CD14-positive monocyte (primary cell): ENCODE measurements around the gene FBL. TPM values are rescaled to one million over a fixed set of nuclear protein-coding genes. Genes with fewer than 3 reads are reported as not detected.

ENCODE experiments used
- DNase-seq, 3 donors: peaks; one replicate each; pipeline ENCODE4 v3.0.0-alpha.2; 2011 to 2022
- H2AFZ ChIP-seq: 2 replicates; pipeline ENCODE4 v1.6.0; 2012; ENCODE audit warnings: mild to moderate bottlenecking, low read depth, low read length, inconsistent platforms; ENCODE audit not compliant: insufficient read depth, poor library complexity, severe bottlenecking
- H3K27ac ChIP-seq, 2 donors: 1 replicate in 1 of 2; 2 replicates in 1 of 2; pipeline ENCODE4 v1.5.1; 2012 to 2013; ENCODE audit warnings: low read length in 2 of 2, control low read depth in 1 of 2, inconsistent platforms in 1 of 2, low read depth in 1 of 2, mild to moderate bottlenecking in 1 of 2
- H3K27me3 ChIP-seq, 2 donors: one replicate each; pipeline versions ENCODE4 v1.6.0 to v1.6.1; 2011 to 2013; ENCODE audit warnings: low read length in 2 of 2; ENCODE audit not compliant: control insufficient read depth in 2 of 2, insufficient read depth in 2 of 2
- H3K36me3 ChIP-seq, 2 donors: replicated peaks in 1 of 2; 1 replicate in 1 of 2; 2 replicates in 1 of 2; pipeline versions ENCODE4 v1.5.1 to v1.6.1; 2012 to 2013; ENCODE audit warnings: low read length in 2 of 2, control low read depth in 1 of 2, inconsistent platforms in 1 of 2, mild to moderate bottlenecking in 1 of 2; ENCODE audit not compliant: insufficient read depth in 2 of 2, control insufficient read depth in 1 of 2
- H3K4me1 ChIP-seq, 2 donors: 1 replicate in 1 of 2; 2 replicates in 1 of 2; pipeline versions ENCODE4 v1.5.1 to v1.6.1; 2012 to 2013; ENCODE audit warnings: low read length in 2 of 2, control low read depth in 1 of 2, inconsistent platforms in 1 of 2, mild to moderate bottlenecking in 1 of 2, moderate library complexity in 1 of 2; ENCODE audit not compliant: insufficient read depth in 2 of 2, control insufficient read depth in 1 of 2
- H3K4me2 ChIP-seq: replicated peaks from 2 replicates; pipeline ENCODE3; 2012; ENCODE audit warnings: low read length, moderate library complexity, mild to moderate bottlenecking; ENCODE audit not compliant: poor library complexity, severe bottlenecking; ENCODE audit errors: extremely low read depth
- H3K4me3 ChIP-seq, 3 experiments: fragments of 200-600 bp in 1 of 3; sonication (generic) in 1 of 3; replicated peaks in 1 of 3; 1 replicate in 2 of 3; 2 replicates in 1 of 3; pipeline ENCODE4 v1.5.1; 2011 to 2013; ENCODE audit warnings: low read length in 3 of 3, mild to moderate bottlenecking in 3 of 3, control low read depth in 2 of 3, low read depth in 2 of 3, inconsistent platforms in 1 of 3, moderate library complexity in 1 of 3
- H3K79me2 ChIP-seq: 2 replicates; pipeline ENCODE4 v1.6.0; 2012; ENCODE audit warnings: mild to moderate bottlenecking, control low read depth, inconsistent platforms, low read length, moderate library complexity; ENCODE audit not compliant: insufficient read depth
- H3K9ac ChIP-seq: 2 replicates; pipeline ENCODE4 v1.6.0; 2017; ENCODE audit warnings: low read length, mild to moderate bottlenecking; ENCODE audit not compliant: insufficient read depth, poor library complexity, severe bottlenecking
- H3K9me3 ChIP-seq, 2 donors: replicated peaks in 1 of 2; 1 replicate in 1 of 2; 2 replicates in 1 of 2; pipeline versions ENCODE4 v1.5.1 to v1.6.1; 2012 to 2013; ENCODE audit warnings: low read length in 2 of 2, control low read depth in 1 of 2; ENCODE audit not compliant: control insufficient read depth in 1 of 2, insufficient read depth in 1 of 2
- H4K20me1 ChIP-seq: 2 replicates; pipeline ENCODE4 v1.6.0; 2012; ENCODE audit warnings: mild to moderate bottlenecking, low read length, control low read depth, moderate library complexity; ENCODE audit not compliant: insufficient read depth
- H3K27ac Mint-ChIP-seq, 7 donors: one replicate each; pipeline ENCODE4 v1.8.0; 2020; ENCODE audit warnings: mild to moderate bottlenecking in 7 of 7, mixed read lengths in 7 of 7, moderate library complexity in 6 of 7, inconsistent platforms in 2 of 7
- H3K27me3 Mint-ChIP-seq, 3 donors: one replicate each; pipeline ENCODE4 v1.8.0; 2021 to 2022; ENCODE audit warnings: low read depth in 3 of 3, mild to moderate bottlenecking in 3 of 3, mixed read lengths in 3 of 3, moderate library complexity in 3 of 3, inconsistent platforms in 1 of 3
- H3K36me3 Mint-ChIP-seq, 2 donors: one replicate each; pipeline ENCODE4 v1.8.0; 2020; ENCODE audit warnings: mixed read lengths in 2 of 2, inconsistent platforms in 1 of 2, mild to moderate bottlenecking in 1 of 2
- H3K4me1 Mint-ChIP-seq: one replicate; pipeline ENCODE4 v1.8.0; 2020; ENCODE audit warnings: mild to moderate bottlenecking, mixed read lengths
- H3K4me3 Mint-ChIP-seq, 2 donors: one replicate each; pipeline ENCODE4 v1.8.0; 2020; ENCODE audit warnings: mild to moderate bottlenecking in 2 of 2, mixed read lengths in 2 of 2, moderate library complexity in 1 of 2
- H3K9me3 Mint-ChIP-seq, 7 donors: one replicate each; pipeline ENCODE4 v1.8.0; 2020 to 2022; ENCODE audit warnings: mixed read lengths in 7 of 7, mild to moderate bottlenecking in 6 of 7, moderate library complexity in 6 of 7, inconsistent platforms in 2 of 7
- WGBS: methylation state at CpG from one replicate; pipeline ENCODE4 v1.1.5; 2013; ENCODE audit warnings: missing lambda C conversion rate; ENCODE audit not compliant: insufficient coverage; 5-methylcytosine and 5-hydroxymethylcytosine counted together
- intact Hi-C, 2 donors: fragments of 100-400 bp; cut with micrococcal nuclease; formaldehyde crosslinking; loops; one replicate each; pipeline versions ENCODE4 v1.15.0 to v1.15.1; 2023
- polyA plus RNA-seq, 3 donors: library from polyadenylated mRNA; depleted of rRNA in 1 of 3; unstranded in 2 of 3; stranded (reverse) in 1 of 3; fragments of 300-500 nt in 2 of 3; fragments of >200 nt in 1 of 3; fragmentation: Illumina TruSeq in 2 of 3; gene quantifications; 1 replicate in 2 of 3; 2 replicates in 1 of 3; pipeline ENCODE4 v1.2.3, GENCODE V29; 2012 to 2021
- TF ChIP-seq, protein P1 (sequence below): fragments of 200-600 bp; IDR thresholded peaks from one replicate; pipeline ENCODE4 v1.8.0; 2022; ENCODE audit warnings: antibody characterized with exemption, mild to moderate bottlenecking

The FBL gene
- polyA plus RNA-seq, 3 donors = 57.1 to 157 (median 60.3) TPM

DNA sequence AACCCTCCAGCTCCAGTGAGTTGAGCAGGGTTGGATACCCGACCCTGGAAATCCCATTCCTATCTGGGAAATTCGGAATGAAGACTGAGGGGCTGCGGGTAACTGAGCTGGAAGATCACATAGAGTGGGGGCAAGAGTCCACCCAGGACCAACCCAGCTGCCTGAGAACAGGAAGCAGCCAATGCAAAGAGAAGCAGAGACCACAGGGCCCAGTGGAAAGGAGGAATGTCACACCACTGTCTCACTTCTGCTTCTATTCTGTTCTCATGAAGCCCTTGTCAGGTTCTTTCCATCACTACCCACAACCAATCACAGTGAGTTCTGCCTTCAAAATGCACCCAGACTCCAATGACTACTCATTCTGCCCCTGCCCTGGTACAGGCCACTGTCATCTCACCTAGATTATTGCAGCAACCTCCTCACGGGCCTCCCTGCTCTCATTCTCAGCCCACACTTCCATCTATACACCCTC, 27.5 kb downstream of the FBL start:
- Histone ChIP-seq H3K36me3 (peaks cover 0 to 8% of the 10 kb centered on the region in 2 donors), H3K9ac (no peak overlapping the region), H4K20me1 (no peaks in the 10 kb centered on the region), H3K4me1 (peaks cover 3 to 7% of the 10 kb centered on the region in 2 donors), H3K27me3 (no peaks in the 10 kb centered on the region), H3K9me3 (no peaks in the 10 kb centered on the region), H3K27ac (no peak overlapping the region), H3K79me2 (peaks cover 3% of the 10 kb centered on the region), H3K4me3 (no peak overlapping the region), H2AFZ (no peak overlapping the region), H3K4me2 (no peak overlapping the region)
- DNase-seq = no peak
- 94% methylated on average over 4 of the region's 4 CpGs for WGBS
- TF ChIP-seq, protein P1, sequence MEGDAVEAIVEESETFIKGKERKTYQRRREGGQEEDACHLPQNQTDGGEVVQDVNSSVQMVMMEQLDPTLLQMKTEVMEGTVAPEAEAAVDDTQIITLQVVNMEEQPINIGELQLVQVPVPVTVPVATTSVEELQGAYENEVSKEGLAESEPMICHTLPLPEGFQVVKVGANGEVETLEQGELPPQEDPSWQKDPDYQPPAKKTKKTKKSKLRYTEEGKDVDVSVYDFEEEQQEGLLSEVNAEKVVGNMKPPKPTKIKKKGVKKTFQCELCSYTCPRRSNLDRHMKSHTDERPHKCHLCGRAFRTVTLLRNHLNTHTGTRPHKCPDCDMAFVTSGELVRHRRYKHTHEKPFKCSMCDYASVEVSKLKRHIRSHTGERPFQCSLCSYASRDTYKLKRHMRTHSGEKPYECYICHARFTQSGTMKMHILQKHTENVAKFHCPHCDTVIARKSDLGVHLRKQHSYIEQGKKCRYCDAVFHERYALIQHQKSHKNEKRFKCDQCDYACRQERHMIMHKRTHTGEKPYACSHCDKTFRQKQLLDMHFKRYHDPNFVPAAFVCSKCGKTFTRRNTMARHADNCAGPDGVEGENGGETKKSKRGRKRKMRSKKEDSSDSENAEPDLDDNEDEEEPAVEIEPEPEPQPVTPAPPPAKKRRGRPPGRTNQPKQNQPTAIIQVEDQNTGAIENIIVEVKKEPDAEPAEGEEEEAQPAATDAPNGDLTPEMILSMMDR = no peak
- intact Hi-C loops = no loop called here
- H3K27ac Mint-ChIP-seq = peak overlapping the region in 1 of 7 donors; percentile 69
- H3K9me3 Mint-ChIP-seq = peaks cover 0 to 3% (median 0%) of the 10 kb centered on the region in 7 donors
- H3K4me3 Mint-ChIP-seq = no peak overlapping the region
- H3K27me3 Mint-ChIP-seq = peaks cover 0 to 2% (median 0%) of the 10 kb centered on the region in 3 donors
- peaks cover 11% of the 10 kb centered on the region for H3K4me1 Mint-ChIP-seq
- peaks cover 17 to 21% of the 10 kb centered on the region in 2 donors for H3K36me3 Mint-ChIP-seq

DNA sequence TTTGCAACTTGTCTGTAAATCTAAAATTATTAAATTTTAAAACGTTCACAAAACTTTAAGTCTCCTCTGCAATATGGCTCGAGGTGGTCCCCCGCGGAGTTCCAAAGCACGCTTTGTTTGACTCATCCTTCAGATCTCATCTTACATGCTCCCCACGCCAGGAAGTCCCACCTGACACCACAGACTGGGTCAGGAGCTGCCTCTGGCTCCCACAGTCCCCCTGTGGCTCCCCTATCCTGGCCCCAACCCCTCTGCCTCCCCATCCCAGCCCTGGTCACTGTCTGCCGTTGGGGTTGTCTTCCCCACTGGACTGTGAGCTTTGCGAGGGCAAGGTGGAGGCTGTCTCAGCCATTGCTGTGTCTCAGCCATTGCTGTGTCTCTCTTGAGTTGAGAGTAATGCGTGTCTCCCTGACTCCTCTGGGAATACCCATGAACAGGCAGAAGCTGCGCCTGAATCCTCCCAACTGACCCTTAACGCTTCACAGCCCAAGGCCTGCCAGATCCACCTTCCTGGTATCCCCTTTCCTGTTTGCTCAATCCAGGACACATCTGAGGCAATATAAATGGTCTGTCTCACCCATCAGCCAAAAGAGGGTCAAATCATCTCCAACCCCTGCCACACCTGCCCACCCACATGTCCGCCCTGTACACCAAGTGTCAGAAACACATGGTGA, 28.2 kb downstream of the FBL start:
- WGBS = 96% methylated on average over 12 of the region's 12 CpGs
- no peaks in the 10 kb centered on the region for H3K27me3 ChIP-seq
- H3K36me3 ChIP-seq = peaks cover 0 to 8% of the 10 kb centered on the region in 2 donors
- H3K9me3 ChIP-seq = no peaks in the 10 kb centered on the region
- peaks cover 0 to 2% (median 0%) of the 10 kb centered on the region in 3 donors for H3K27me3 Mint-ChIP-seq
- no peaks in the 10 kb centered on the region for H4K20me1 ChIP-seq
- H2AFZ ChIP-seq = no peak overlapping the region
- peaks cover 0 to under 1% of the 10 kb centered on the region in 2 donors for H3K4me1 ChIP-seq
- H3K36me3 Mint-ChIP-seq = peaks cover 17 to 22% of the 10 kb centered on the region in 2 donors
- no peak overlapping the region for H3K27ac ChIP-seq
- intact Hi-C loops = no loop called here
- H3K4me1 Mint-ChIP-seq = peaks cover 11% of the 10 kb centered on the region
- no peak overlapping the region for H3K9ac ChIP-seq
- H3K27ac Mint-ChIP-seq = peak overlapping the region in 3 of 7 donors; percentile 26 to 48 (median 32)
- no peak for DNase-seq
- peaks cover 3% of the 10 kb centered on the region for H3K79me2 ChIP-seq
- TF ChIP-seq, protein P1 = no peak
- no peak overlapping the region for H3K4me3 ChIP-seq
- H3K9me3 Mint-ChIP-seq = peaks cover 0 to 3% (median 0%) of the 10 kb centered on the region in 7 donors
- no peak overlapping the region for H3K4me2 ChIP-seq
- H3K4me3 Mint-ChIP-seq = no peak overlapping the region
